CD4-positive, alpha-beta T cell (primary cell): ENCODE results near the gene ACSL3. TPM values are rescaled to one million over a fixed set of nuclear protein-coding genes. Genes with fewer than 3 reads are reported as not detected.

Experiments used
- ATAC-seq: fragments of 200-7000 bp; cut with Tn5 transposase; one replicate; pipeline ENCODE4 v1.10.0; 2022; ENCODE audit warnings: mild to moderate bottlenecking; ENCODE audit not compliant: poor library complexity
- CTCF ChIA-PET: fragments of 350-600 bp; sonication (Branson Sonifier 250); formaldehyde crosslinking; loops from one replicate; lab custom pipeline; 2021; ENCODE audit warnings: antibody characterized with exemption, inconsistent platforms; lab: Charles Lee
- POLR2A ChIA-PET: fragments of 350-600 bp; sonication (Branson Sonifier 250); formaldehyde crosslinking; loops from one replicate; lab custom pipeline; 2021; ENCODE audit warnings: antibody characterized with exemption, inconsistent platforms; lab: Charles Lee
- DNase-seq, 14 experiments: peaks; one replicate each; pipeline ENCODE4 v3.0.0-alpha.2; 2013 to 2020; ENCODE audit warnings: mixed read lengths in 2 of 14
- H3K27ac ChIP-seq, 2 donors: one replicate each; pipeline versions ENCODE4 v1.5.1 to v1.7.0; 2013; ENCODE audit warnings: low read length in 2 of 2, low read depth in 1 of 2, mild to moderate bottlenecking in 1 of 2
- H3K27me3 ChIP-seq, 2 experiments: 1 replicate in 1 of 2; 2 replicates in 1 of 2; pipeline versions ENCODE4 v1.6.1 to v1.7.0; 2013; ENCODE audit warnings: low read length in 2 of 2, control low read depth in 1 of 2, mild to moderate bottlenecking in 1 of 2, moderate library complexity in 1 of 2; ENCODE audit not compliant: insufficient read depth in 2 of 2, control insufficient read depth in 1 of 2
- H3K36me3 ChIP-seq: one replicate; pipeline ENCODE4 v1.6.1; 2013; ENCODE audit warnings: low read length, control low read depth; ENCODE audit not compliant: insufficient read depth
- H3K4me1 ChIP-seq: one replicate; pipeline ENCODE4 v1.6.1; 2013; ENCODE audit warnings: low read length, control low read depth; ENCODE audit not compliant: insufficient read depth
- H3K4me3 ChIP-seq: one replicate; pipeline ENCODE4 v1.5.1; 2013; ENCODE audit warnings: mild to moderate bottlenecking, low read length, moderate library complexity
- H3K9me3 ChIP-seq, 2 experiments: 1 replicate in 1 of 2; 2 replicates in 1 of 2; pipeline versions ENCODE4 v1.6.1 to v1.7.0; 2013; ENCODE audit warnings: low read length in 2 of 2, mild to moderate bottlenecking in 2 of 2, control low read depth in 1 of 2, moderate library complexity in 1 of 2; ENCODE audit not compliant: control insufficient read depth in 1 of 2, insufficient read depth in 1 of 2
- H3K27ac Mint-ChIP-seq: one replicate; pipeline ENCODE4 v1.8.0; 2020; ENCODE audit warnings: mixed read lengths
- H3K27me3 Mint-ChIP-seq: one replicate; pipeline ENCODE4 v1.8.0; 2021; ENCODE audit warnings: mixed read lengths
- H3K36me3 Mint-ChIP-seq: one replicate; pipeline ENCODE4 v1.8.0; 2021; ENCODE audit warnings: low read depth, mixed read lengths
- H3K4me1 Mint-ChIP-seq: one replicate; pipeline ENCODE4 v1.8.0; 2021; ENCODE audit warnings: low read depth, mixed read lengths
- H3K4me3 Mint-ChIP-seq: one replicate; pipeline ENCODE4 v1.8.0; 2020; ENCODE audit warnings: mild to moderate bottlenecking, mixed read lengths
- H3K9me3 Mint-ChIP-seq: one replicate; pipeline ENCODE4 v1.8.0; 2020; ENCODE audit warnings: mixed read lengths
- intact Hi-C, 2 experiments: fragments of 100-400 bp; cut with DNase I in 1 of 2; cut with micrococcal nuclease in 1 of 2; formaldehyde crosslinking; loops; one replicate each; pipeline versions ENCODE4 v1.15.1 to v1.9.0; 2023 to 2025; cut with DNase I, micrococcal nuclease
- total RNA-seq, 174 experiments: library from RNA in 2 of 174; stranded (reverse) in 2 of 174; gene quantifications; one replicate each; pipeline ENCODE4 v1.2.3 and lab custom pipeline; 2021 to 2026
- TF ChIP-seq, protein P1 (sequence below): fragments of 200-600 bp; IDR thresholded peaks from one replicate; pipeline ENCODE4 v1.8.0; 2022; ENCODE audit warnings: antibody characterized with exemption, mild to moderate bottlenecking

ACSL3 gene
- total RNA-seq, 2 experiments from 2014 or later, result 65.5 to 66.6 TPM

DNA sequence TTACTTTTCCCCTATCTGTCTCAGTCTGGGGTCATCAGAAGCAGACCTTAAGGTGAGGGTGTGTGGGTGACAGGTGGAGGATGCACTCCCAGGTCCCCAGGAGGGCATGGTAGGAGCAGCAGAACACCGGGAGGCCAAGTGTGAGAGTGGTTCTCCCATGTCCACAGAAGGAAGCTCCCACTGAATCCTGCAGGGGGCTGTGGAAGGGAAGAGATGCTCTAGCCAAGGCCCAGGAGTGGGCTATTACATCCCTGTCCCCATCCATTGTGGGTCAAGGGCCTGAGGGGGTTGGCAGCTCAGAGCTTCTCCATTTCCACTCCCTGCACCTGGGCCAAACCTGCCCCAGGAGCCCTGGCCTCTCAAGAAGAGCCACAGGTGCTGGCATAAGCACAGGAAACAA lies 104.7 kb downstream of the ACSL3 start:
- intact Hi-C loops, result no loop called here
- POLR2A ChIA-PET, result interaction anchor here (1.0 kb wide), 1 partner anchor 171 kb away, joined by 3 read pairs; no protein-coding TSS in a partner anchor
- no peaks in the 10 kb centered on the region for H3K9me3 Mint-ChIP-seq

DNA sequence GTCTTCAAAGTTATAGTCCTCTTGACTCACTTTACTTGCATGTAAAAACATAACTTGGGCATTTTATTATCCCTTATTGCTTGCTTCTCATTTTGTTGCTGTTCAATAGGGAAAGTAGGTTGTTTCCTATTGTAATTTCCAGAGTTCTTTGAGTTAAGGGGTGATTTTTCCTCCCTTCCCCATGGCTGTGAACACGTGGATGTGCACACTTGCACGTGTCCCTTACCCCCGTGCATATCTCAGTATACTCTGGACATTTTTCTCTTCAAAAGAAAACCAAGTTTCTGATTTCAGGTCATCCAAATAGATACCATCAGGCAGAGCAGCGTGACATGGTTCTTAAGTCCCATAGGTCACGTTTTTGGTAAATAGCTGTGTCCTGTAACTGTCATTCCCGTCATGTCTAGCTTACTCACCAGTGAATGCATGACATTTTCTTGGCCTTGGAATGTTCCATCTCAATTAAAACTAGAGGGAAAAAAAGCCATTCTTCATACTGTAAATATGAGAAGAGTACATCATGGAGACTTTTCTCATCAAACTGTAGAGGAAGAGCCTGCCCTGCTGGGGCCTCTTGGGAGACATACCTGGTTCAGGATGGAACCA lies 107.8 kb downstream of the ACSL3 start:
- ChIA-PET CTCF (no interaction called here), POLR2A (no interaction called here)
- H3K4me3 Mint-ChIP-seq, result no peak overlapping the region
- TF ChIP-seq, protein P1, sequence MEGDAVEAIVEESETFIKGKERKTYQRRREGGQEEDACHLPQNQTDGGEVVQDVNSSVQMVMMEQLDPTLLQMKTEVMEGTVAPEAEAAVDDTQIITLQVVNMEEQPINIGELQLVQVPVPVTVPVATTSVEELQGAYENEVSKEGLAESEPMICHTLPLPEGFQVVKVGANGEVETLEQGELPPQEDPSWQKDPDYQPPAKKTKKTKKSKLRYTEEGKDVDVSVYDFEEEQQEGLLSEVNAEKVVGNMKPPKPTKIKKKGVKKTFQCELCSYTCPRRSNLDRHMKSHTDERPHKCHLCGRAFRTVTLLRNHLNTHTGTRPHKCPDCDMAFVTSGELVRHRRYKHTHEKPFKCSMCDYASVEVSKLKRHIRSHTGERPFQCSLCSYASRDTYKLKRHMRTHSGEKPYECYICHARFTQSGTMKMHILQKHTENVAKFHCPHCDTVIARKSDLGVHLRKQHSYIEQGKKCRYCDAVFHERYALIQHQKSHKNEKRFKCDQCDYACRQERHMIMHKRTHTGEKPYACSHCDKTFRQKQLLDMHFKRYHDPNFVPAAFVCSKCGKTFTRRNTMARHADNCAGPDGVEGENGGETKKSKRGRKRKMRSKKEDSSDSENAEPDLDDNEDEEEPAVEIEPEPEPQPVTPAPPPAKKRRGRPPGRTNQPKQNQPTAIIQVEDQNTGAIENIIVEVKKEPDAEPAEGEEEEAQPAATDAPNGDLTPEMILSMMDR, result no peak
- H3K9me3 ChIP-seq, result no peaks in the 10 kb centered on the region
- no peaks in the 10 kb centered on the region for H3K27me3 Mint-ChIP-seq
- intact Hi-C loops, result no loop called here
- no peaks in the 10 kb centered on the region for H3K27me3 ChIP-seq
- DNase-seq (no peak), ATAC-seq (no peak)
- H3K4me3 ChIP-seq, result no peak overlapping the region
- no peak overlapping the region for H3K27ac ChIP-seq
- no peaks in the 10 kb centered on the region for H3K36me3 Mint-ChIP-seq
- no peaks in the 10 kb centered on the region for H3K4me1 Mint-ChIP-seq
- H3K27ac Mint-ChIP-seq, result no peak overlapping the region
- peaks cover 5% of the 10 kb centered on the region for H3K4me1 ChIP-seq
- no peaks in the 10 kb centered on the region for H3K36me3 ChIP-seq
- H3K9me3 Mint-ChIP-seq, result no peaks in the 10 kb centered on the region

More for the DNA sequence above, 104.7 kb downstream of the ACSL3 start:
- peaks cover 11% of the 10 kb centered on the region for H3K27me3 Mint-ChIP-seq
- H3K36me3 Mint-ChIP-seq, result no peaks in the 10 kb centered on the region
- no peak overlapping the region for H3K4me3 Mint-ChIP-seq
- Histone ChIP-seq H3K36me3 (no peaks in the 10 kb centered on the region), H3K27ac (no peak overlapping the region), H3K4me3 (no peak overlapping the region), H3K9me3 (no peaks in the 10 kb centered on the region), H3K27me3 (no peaks in the 10 kb centered on the region), H3K4me1 (no peaks in the 10 kb centered on the region)
- H3K4me1 Mint-ChIP-seq, result no peaks in the 10 kb centered on the region
- DNase-seq (no peak), ATAC-seq (no peak)
- TF ChIP-seq, protein P1, result no peak
- CTCF ChIA-PET, result no interaction called here
- no peak overlapping the region for H3K27ac Mint-ChIP-seq

DNA sequence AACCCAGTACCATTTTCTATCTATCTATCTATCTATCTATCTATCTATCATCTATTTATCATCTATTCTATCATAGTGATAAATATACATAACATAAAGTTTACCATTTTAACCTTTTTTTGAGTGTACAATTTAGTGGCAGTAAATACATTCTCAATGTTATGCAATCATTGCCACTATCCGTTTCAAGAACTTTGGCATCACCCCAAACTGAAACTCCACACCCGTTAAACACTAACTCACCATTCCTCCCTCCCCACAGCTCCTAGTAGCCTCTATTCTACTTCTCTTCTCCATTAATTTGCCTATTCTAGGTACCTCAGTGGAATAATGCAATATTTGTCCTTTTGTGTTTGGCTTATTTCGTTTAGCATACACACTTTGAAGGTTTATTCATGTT lies 108.7 kb downstream of the ACSL3 start:
- no peaks in the 10 kb centered on the region for H3K36me3 ChIP-seq
- H3K4me1 Mint-ChIP-seq, result no peaks in the 10 kb centered on the region
- H3K36me3 Mint-ChIP-seq, result no peaks in the 10 kb centered on the region
- DNase-seq, result no peak
- no peak for ATAC-seq
- H3K27ac ChIP-seq, result no peak overlapping the region
- no peaks in the 10 kb centered on the region for H3K27me3 ChIP-seq
- no peaks in the 10 kb centered on the region for H3K9me3 Mint-ChIP-seq
- no peaks in the 10 kb centered on the region for H3K9me3 ChIP-seq
- H3K4me3 ChIP-seq, result no peak overlapping the region
- no peak overlapping the region for H3K4me3 Mint-ChIP-seq
- TF ChIP-seq, protein P1, result no peak
- intact Hi-C loops, result no loop called here
- ChIA-PET CTCF (no interaction called here), POLR2A (no interaction called here)
- H3K4me1 ChIP-seq, result peaks cover 5% of the 10 kb centered on the region
- no peaks in the 10 kb centered on the region for H3K27me3 Mint-ChIP-seq
- H3K27ac Mint-ChIP-seq, result no peak overlapping the region
